UCSD-AML1 (cell line): ENCODE results near the gene IQGAP2.

ENCODE experiments used
- DNase-seq: peaks from one replicate; lab custom pipeline; 2025; ENCODE audit not compliant: unreplicated experiment; lab: John Stamatoyannopoulos, UW

Gene IQGAP2

DNA sequence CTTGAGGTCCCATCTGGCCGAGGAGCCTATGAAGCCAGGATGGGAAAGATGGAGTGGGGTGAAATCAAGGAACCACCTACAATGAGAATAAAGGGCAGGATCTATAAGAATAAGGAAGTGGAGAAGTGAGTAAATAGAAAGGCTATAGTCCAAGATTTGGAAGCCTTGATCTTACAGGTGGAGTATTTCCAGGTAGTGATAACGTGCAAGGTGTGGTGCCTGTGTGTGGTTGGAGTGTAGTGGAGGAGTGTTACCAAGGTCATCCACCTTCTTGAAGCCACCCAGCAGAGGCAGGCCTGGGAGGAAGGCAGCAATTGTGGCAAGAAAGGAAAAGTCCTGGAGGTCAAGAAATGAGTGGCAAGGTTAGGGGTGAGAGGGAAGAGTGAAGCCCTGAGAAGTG lies 72.9 kb downstream of the IQGAP2 start:
- no peak for DNase-seq

DNA sequence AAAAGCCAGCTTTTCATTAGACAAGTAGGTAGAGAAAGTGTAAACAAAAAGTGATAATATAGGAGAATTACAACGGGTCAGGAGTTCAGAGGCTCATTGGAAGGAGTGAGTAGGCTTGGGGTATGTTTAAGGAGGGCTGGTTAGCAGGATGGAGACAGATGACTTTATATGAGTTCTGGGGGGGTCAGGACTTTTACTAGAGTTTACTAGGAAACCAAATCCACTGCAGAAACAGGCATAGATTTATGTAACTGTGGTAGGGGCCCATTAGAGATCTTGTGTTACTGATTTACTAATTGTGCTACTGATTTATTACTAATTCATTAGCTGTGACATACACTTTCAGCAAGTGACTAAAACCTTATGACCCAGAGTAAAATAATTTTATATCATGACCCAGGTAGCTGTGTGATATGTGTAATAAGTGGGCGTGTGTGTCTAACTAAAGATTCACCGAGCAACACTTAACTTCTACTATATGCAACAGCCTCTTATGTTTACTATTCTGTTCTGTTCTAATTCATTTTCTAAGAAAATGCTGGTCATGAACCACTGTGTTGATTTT lies 73.5 kb downstream of the IQGAP2 start:
- DNase-seq: no peak

DNA sequence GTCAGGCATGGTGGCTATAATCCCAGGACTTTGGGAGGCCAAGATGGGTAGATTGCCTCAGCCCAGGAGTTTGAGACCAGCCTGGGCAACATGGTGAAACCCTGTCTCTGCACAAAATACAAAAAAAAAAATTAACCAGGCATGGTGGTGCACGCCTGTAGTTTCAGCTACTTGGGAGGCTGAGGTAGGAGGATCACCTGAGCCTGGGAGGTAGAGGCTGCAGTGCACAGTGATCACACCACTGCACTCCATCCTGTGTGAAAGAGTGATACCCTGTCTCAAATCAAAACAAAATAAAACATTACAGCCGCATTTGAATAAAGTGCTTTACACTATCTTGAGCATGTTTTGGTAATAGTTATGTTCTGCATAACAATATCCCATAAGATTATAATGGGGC lies 74.0 kb downstream of the IQGAP2 start:
- no peak for DNase-seq

DNA sequence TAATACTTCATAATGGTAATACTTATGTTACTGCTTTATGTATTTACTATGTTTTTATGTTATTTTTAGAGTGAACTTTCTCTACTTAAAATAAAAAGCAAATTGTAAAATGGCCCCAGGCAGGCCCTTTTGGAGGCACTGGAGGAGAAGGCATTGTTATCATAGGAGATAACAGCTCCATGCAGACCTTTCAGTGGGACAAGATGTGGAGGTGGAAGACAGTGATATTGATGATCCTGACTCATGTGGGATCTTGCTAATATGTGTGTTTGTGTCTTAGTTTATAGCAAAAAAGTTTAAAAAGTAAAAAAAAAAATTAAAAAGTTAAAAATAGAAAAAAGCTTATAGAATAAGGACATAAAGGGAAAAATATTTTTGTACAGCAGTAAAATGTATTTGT lies 74.5 kb downstream of the IQGAP2 start:
- no peak for DNase-seq

DNA sequence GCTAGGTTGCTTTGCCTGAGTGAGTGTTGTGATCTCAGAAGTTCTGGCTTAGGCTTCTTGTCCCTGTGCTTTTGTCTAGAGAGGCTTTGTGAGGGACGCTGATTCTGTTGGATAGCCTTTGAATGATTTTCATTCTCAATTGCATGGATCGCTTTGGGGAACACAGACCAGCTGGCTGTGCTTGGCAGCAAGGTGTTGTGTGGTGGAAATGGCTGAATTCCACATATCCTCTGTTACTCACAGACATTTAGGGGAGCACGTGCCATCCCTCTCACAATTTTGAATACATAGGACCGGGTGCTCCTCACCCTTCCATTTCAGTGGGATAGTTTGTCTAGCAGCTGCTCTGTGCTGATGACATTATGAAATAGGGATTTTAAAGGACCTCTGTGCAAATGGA lies 76.2 kb downstream of the IQGAP2 start:
- no peak for DNase-seq

DNA sequence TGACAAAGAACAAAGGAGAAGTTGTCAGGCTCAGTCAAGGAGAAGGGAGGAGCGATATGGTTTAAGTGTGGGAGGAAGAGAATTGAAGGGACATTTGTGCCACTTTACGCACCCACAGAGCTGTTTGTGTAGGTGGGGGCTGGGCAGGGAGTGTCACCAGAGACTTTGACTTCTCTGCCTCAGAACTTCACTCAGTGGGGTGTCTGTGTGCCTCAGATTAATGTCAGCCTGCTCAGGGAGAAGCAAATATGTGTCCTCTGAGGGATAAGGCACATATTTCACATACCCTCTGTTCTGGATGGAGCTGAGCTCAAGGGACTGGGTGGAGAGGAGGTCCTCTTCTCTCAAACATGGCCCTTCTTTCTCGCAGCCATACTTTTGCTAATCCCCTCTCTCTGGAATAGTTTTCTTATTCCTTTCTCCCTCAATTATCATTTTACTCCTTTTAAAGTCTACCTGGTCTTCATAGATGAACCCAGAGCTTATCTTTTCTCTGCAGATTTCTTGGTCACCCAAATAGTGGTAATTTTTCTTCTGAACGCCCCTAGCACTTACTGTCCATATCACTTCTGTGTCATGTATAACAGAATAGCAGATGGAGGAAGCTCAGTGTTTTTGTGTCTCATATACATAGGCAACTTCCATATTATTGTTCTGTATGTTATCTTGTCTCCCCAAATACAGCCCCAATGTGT lies 77.0 kb downstream of the IQGAP2 start:
- peak; percentile 35 for DNase-seq

DNA sequence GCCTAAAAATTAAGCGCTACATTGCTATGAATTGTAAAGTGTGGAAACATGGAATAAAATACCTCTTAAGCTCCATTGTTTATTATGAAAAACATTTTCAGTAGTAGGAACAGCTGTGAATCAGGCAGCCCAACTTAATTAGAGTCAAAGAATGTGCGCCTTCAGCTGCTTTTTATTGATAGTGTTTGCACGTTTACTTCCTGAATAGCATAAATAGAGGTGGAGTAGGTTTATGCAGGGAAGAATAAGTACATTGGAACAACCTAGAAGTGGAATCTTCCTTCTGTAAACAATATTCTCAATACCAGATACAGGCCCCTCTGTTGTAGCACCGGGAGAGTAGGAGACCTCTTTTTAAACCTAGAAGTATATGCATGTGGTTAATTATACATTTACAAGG lies 79.9 kb downstream of the IQGAP2 start:
- DNase-seq: no peak

DNA sequence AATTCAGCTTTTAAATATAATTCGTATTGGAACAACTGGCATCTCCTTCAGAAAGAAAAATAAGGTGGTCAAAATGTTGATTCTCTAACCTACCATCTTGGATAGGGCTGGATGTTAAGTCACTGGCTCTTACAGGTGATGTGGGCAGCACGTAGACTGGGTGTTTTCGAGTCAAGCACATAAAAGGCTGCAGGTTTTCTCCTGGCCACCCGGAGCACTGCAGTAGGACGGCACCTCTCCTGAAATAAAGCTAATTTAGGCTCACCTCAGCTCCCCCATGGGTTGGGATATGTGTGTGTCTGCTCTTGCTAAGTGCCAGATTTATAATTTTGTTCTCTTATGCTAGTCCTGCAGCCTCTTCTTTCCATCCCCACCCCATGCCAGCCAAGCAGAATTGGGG lies 80.3 kb downstream of the IQGAP2 start:
- DNase-seq: no peak

DNA sequence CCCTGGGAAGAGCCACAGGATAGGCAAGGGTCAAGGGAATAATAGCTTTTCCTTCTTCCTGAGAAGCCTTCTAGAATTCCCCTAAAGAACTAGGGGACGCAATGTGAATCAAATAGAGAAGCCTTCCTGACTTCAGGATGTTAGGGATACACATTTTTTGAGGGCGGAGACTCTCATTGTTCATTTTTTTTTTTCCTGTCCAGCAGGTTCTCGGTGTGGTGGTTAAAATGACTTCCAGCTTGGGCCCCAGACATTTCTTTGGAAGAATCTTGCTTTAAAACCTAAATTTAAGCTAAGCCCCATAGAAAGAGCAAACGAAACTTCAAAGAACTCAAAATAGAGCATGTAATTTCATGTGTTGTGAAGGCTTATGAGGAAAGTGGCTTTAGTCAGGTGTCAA lies 80.8 kb downstream of the IQGAP2 start:
- DNase-seq: no peak

DNA sequence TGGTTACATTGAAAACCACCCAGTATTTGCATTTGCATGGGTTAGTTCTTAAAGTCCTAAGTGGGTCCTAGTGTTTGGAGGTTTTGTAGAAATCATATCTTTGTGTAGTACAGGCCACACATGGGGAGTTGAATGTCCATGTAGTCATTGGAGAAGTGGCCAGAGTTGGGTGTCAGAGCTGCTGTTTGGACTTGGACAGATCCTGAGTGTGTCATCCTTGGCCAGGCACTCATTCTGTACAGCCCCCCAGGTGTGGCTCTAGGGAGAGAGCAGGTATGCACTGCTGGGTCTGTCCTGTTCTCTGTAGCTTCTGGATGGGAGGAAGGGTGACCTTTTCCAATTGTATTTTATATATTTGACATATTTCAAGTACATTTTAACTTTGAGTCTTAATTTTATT lies 82.4 kb downstream of the IQGAP2 start:
- no peak for DNase-seq

DNA sequence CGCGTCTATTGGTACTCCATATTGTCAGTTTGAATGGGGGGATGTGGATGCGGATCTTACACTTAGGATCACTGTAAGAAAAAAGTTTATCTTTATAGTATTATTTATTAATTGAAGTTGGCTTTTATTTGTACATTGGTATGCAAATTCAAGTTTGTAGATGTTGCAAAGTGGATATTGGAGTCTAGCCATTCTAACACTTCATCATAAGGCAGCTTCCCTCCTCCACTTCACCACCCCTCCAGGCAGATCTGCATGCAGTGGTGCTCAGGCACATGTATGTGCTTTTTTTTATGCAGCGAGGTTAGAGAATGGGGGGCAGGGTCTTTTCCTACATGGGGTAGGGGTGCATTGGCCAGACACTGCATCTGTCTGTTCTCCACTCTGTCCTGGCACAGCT lies 84.3 kb downstream of the IQGAP2 start:
- no peak for DNase-seq

DNA sequence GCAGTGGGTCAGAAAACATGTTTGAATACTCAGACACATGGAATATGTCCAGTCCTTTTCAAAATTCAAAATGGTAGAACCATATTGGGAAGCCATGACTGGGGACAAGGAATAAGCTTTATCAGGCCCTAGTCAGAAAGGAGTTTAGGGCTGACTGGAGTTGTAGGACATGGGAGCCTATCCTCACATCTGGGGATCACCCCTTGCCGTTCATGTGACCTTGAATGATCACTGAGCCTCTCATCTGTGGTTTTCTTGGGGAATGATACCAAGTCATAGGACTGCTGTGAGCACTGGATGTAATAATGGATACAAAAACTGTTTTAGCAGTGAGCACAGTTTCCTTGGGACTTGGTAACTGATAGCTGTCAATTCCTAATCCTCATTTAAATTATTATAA lies 84.7 kb downstream of the IQGAP2 start:
- no peak for DNase-seq

DNA sequence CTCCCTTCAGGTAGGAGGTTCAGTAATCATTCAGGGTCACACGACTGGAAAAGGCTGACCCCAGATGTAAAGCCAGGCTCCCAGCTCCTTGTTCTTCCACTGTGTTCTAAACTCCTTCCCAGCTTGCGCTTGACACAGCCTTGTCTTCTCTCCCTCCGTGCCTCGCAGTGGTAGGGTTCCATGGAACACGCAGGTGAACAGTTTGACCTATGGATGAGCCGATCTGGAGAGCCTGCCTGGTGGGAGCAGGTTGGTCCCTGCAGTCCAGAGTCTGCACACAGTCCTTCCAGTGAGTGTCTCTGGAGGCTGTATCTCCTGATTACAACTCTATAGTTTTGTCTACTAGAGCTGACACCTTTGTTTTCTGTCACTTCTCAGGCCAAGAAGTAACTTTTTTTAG lies 85.9 kb downstream of the IQGAP2 start:
- DNase-seq: no peak

DNA sequence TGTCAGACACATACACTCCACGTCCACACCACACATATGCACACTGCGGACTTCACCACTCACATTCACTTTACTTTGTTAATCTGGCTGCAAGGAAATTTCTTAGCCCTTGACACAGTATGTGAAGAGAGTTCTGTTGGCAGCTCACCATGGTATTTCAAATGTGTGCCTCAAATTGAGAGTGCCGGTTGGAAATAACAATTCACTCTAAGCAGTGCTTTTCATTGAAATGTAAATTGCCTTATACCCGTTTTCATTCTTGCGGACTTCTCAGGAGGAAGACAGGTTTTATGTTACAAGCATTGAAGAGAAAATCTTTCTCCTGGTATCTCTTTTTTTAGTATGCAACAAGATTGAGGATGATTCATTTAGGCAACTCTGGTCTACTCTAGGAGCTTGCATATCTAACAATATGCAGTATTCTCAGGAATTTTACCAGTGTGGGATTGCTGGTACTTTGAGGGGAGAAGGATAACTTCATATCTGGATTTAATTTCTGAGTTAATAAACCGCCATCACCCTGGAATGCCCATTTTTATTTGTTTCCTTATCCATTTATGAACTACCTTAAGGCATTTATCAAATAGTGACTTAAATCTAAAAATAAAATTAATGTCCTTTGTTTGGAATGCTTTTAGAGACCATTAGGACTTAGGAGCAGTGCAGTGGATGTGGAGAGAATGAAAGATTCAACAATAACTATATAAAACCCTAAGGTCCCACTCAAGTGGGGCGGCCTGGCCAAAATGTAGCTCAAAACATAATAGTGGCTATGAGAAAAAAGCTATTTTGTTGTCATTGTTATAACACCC lies 87.0 kb downstream of the IQGAP2 start:
- DNase-seq: no peak

DNA sequence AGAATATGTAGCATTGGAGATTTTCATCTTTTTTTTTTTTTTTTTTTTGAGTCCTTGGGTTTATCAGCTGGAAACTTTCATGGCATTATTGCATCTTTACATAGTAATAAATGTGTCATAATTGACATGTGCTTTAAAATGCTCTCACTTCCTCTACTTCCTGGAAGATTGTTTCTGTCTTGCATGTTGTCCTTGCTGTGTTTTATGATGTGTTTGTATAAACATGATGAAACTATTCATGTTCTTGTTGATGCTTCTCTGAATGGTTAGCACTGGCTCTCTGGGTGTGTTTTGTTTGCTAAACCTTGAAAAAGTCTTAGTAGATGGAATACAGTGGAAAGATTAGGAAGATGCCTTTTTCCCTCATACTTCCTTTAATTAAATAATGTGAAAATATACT lies 87.9 kb downstream of the IQGAP2 start:
- no peak for DNase-seq

DNA sequence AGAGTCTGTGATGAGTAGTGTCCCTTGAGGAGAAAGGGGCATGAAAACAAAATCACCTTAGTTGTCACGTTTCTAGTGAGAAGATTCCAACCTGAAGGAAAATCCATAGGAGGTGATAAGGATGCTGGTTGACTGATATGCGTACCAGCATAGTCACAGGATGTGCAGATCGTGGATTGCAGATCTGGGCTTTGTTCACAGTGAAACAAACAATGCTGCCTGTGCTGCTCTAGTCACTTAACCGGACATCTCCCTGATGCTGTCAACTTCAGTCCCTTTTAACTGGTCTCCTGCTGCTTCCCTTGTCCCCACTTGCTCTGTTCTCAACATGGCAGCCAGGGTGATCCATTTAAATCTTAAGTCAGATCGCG lies 89.7 kb downstream of the IQGAP2 start:
- no peak for DNase-seq

DNA sequence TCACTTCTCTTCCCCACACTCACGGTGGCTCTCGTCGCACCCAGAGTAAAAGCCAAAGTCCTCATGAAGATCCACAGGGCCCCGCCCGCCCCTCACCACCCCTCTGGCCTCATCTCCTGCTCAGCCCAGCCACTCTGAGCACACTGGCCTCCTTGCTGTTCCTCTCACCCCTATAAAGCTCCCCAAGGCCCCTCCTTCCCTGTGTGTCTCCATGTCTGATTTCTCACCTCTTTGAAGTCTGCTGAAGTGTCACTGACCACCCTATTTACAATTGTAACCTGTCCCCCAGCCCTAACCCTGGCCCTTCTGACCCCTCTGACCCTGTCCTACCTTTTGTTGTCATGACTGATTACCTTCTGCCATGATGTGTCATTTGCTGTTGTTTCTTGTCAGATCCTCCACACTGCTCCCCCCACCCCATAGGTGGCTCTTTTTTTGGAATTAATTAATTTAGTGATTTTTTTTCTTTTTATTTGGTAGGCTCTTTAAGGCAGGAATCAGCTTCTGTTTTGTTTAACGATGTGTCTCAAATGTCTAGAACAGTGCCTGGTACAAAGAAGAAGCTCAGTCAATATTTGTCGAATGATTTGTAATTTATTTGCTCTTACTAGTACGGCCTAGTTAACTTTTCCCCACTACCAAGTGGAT lies 90.2 kb downstream of the IQGAP2 start:
- DNase-seq: no peak

DNA sequence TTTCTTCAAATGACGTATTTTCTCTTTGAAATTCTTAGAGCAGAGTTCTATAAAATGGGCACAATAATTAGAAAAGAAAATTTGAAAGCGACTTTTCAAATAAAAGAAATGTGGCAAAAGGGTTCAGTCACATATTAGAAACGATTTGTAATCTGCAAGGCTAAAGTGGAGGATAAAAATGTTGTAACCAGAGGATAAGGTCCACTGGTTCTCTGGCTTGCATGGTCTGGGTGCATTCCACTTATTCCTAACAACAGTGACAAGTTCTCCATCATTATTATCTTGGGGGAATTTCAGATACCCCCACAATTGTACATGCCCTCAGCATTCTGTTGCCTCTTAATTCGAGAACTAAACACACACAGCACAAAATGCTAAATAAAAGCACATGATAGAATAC lies 91.1 kb downstream of the IQGAP2 start:
- no peak for DNase-seq

DNA sequence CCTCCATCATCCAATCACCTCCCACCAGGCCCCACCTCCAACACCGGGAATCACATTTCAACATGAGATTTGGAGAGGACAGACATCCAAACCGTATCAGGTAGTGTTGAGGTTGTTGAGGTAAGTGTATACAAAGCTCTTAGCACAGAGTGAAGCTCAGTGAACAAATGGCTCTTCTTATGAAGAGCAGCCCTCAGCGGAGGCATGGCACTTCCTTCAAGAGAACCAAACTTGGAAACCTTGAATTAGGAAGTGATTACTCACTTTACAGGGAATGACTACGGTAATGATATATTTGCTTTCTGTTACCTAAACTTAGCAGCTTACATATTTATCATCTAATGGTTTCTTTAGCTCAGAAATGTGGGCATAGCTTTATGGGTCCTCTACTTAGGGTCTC lies 92.8 kb downstream of the IQGAP2 start:
- DNase-seq: no peak

DNA sequence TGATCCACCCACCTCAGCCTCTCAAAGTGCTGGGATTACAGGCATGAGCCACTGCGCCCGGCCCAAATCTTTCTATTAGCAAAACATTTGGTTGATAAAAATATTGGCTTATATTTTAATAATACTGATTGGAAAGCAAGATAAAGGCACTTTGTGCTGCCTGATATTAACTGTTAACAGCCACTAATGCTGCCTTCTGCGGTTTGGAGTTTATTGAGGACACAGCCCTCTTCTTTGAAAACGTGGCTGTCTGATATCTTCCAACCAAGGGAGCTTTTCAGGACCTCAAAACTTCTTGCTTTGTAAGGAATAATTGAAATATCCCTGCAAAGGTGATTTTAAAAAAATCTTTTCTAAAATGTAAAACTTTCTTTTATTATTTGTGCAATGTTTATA lies 94.0 kb downstream of the IQGAP2 start:
- no peak for DNase-seq

DNA sequence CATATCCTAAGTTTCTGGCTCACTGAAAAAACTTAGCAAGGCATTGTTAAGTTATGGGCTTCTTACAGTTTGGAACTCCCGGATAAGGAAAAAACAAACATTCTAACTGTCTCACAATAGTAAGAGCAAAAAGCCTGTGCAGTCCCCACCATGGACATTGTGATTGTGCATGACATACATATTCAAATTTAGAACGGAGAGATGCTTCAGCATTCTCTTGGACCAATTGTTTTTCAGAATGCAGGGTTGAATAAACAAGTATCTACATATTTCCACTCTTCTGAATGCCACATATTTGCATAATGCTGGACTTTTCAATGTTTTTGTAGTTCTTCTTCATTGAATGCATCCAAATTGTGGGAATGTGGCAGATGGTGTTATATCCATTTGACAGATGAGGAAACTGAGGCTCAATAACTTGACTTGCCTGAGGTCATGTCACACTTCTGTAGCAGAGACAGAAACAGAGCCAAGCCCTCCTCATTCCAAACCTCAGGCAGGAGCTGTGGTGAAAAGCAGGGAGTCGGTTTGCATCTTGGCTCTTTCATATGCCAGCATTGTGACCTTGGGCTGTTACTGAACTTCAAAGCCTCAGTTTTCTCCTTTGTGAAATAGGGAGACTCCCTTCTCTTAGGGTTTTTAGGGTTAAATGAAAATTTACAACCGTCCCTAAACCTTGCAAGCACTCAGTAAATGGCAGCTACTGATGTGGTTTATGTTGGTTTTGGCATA lies 95.1 kb downstream of the IQGAP2 start:
- DNase-seq: no peak
